Lower lobe of right lung (tissue), 2 donors: ENCODE measurements around the gene IRAK4. TPM values are rescaled to one million over a fixed set of nuclear protein-coding genes. Genes with fewer than 3 reads are reported as not detected.

Source experiments
- ATAC-seq, 2 donors: fragments of 200-7000 bp; cut with Tn5 transposase; one replicate each; pipeline ENCODE4 v1.9.1; 2020 to 2022; ENCODE audit warnings: mild to moderate bottlenecking in 2 of 2, moderate library complexity in 2 of 2
- DNase-seq: peaks from one replicate; pipeline ENCODE4 v3.0.0-alpha.2; 2020
- H3K27ac ChIP-seq: fragments of 200-600 bp; one replicate; pipeline ENCODE4 v1.8.0; 2022
- H3K27me3 ChIP-seq: fragments of 200-600 bp; one replicate; pipeline ENCODE4 v1.8.0; 2022; ENCODE audit warnings: low read depth
- H3K36me3 ChIP-seq: fragments of 200-600 bp; one replicate; pipeline ENCODE4 v1.8.0; 2022; ENCODE audit warnings: mild to moderate bottlenecking
- H3K4me1 ChIP-seq: fragments of 200-600 bp; one replicate; pipeline ENCODE4 v1.8.0; 2022
- H3K4me3 ChIP-seq: fragments of 200-600 bp; one replicate; pipeline ENCODE4 v1.8.0; 2022; ENCODE audit warnings: mild to moderate bottlenecking
- H3K9me3 ChIP-seq: fragments of 200-600 bp; one replicate; pipeline ENCODE4 v1.8.0; 2022
- CTCF ChIP-seq: fragments of 200-600 bp; IDR thresholded peaks from one replicate; pipeline ENCODE4 v1.8.0; 2022; ENCODE audit warnings: antibody characterized with exemption, mild to moderate bottlenecking
- intact Hi-C: fragments of 100-400 bp; cut with DNase I; formaldehyde crosslinking; loops from one replicate; pipeline ENCODE4 v1.11.0; 2022
- total RNA-seq: library from RNA; stranded (reverse); fragmentation: NEBNext Ultra II Directional; extraction: Animal tissue kit (Norgen Biotek cat#: 25700); gene quantifications from one replicate; pipeline ENCODE4 v1.2.1, GENCODE V29; 2021
- donor health status: DM: no; HTN: yes; CAD: no; lungs with severe emphysema.

IRAK4 gene
- total RNA-seq, 1 donor from 2014 or later, result 23.2 TPM

GRCh38 chr12:43824207-43824775 lies 65.5 kb downstream of the IRAK4 start:
- no peak for ATAC-seq
- no peak overlapping the region for H3K27ac ChIP-seq
- no peaks in the 10 kb centered on the region for H3K27me3 ChIP-seq
- H3K9me3 ChIP-seq, result no peaks in the 10 kb centered on the region
- H3K36me3 ChIP-seq, result no peaks in the 10 kb centered on the region
- H3K4me1 ChIP-seq, result no peaks in the 10 kb centered on the region
- H3K4me3 ChIP-seq, result no peak overlapping the region
- no peak for TF ChIP-seq CTCF
- no peak for DNase-seq
- intact Hi-C loops, result no loop called here

GRCh38 chr12:43826681-43827080 lies 67.9 kb downstream of the IRAK4 start:
- no peaks in the 10 kb centered on the region for H3K9me3 ChIP-seq
- H3K36me3 ChIP-seq, result no peaks in the 10 kb centered on the region
- intact Hi-C loops, result no loop called here
- H3K4me1 ChIP-seq, result peaks cover 1% of the 10 kb centered on the region
- no peaks in the 10 kb centered on the region for H3K27me3 ChIP-seq
- no peak overlapping the region for H3K4me3 ChIP-seq
- H3K27ac ChIP-seq, result no peak overlapping the region
- TF ChIP-seq CTCF, result no peak
- DNase-seq, result no peak
- ATAC-seq, result no peak

- intact Hi-C loops, result no loop called here
- no peaks in the 10 kb centered on the region for H3K36me3 ChIP-seq
- H3K9me3 ChIP-seq, result no peaks in the 10 kb centered on the region
- no peak for ATAC-seq
- no peak for DNase-seq
- no peaks in the 10 kb centered on the region for H3K27me3 ChIP-seq
- H3K4me1 ChIP-seq, result peaks cover 6% of the 10 kb centered on the region
- H3K4me3 ChIP-seq, result no peak overlapping the region
- TF ChIP-seq CTCF, result no peak
- no peak overlapping the region for H3K27ac ChIP-seq
Measured at GRCh38 chr12:43827093-43827492, 68.3 kb downstream of the IRAK4 start.

GRCh38 chr12:43832463-43833168 lies 73.9 kb downstream of the IRAK4 start:
- H3K27ac ChIP-seq, result no peak overlapping the region
- intact Hi-C loops, result no loop called here
- H3K27me3 ChIP-seq, result no peaks in the 10 kb centered on the region
- no peak overlapping the region for H3K4me3 ChIP-seq
- TF ChIP-seq CTCF, result no peak
- no peaks in the 10 kb centered on the region for H3K9me3 ChIP-seq
- no peaks in the 10 kb centered on the region for H3K36me3 ChIP-seq
- ATAC-seq (no peak), DNase-seq (no peak)
- peaks cover 22% of the 10 kb centered on the region for H3K4me1 ChIP-seq

- peak overlapping the region; percentile 94 for H3K27ac ChIP-seq
- H3K4me1 ChIP-seq, result peaks cover 22% of the 10 kb centered on the region
- no peaks in the 10 kb centered on the region for H3K27me3 ChIP-seq
- TF ChIP-seq CTCF, result no peak
- H3K36me3 ChIP-seq, result no peaks in the 10 kb centered on the region
- H3K9me3 ChIP-seq, result no peaks in the 10 kb centered on the region
- H3K4me3 ChIP-seq, result peak overlapping the region; percentile 70
- no peak for DNase-seq
- ATAC-seq, result peak in 1 of 2 donors; percentile 2
- intact Hi-C loops, result no loop called here
Measured at GRCh38 chr12:43835264-43835655, 76.5 kb downstream of the IRAK4 start.
